Hematopoietic multipotent progenitor cell treated with erythropoietin and hydrocortisone succinate and interleukin-3 and kit ligand, for 4 days (in vitro differentiated cells): ENCODE measurements around the gene DEFB110.

Experiments used
- DNase-seq: peaks from one replicate; pipeline ENCODE4 v3.0.0-alpha.2; 2015

DEFB110 gene

DNA sequence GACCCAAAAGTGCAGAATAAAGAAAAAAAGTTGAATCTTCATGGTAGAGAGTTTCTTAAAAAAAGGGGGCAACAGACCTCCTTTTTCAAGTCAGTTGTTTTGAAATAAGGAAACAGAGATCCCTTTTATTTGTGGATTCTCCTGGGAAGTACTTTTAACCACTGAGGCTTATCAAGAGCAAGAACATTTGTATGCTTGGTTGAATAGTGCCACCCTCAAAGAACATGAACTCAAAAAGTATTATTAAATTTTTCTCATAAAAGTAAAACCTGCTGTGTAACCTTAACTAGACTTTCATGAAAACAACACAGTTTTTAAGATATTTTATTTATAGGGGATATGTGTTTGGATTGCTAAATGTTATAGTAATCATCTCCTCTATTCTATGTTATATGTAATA is at the start of gene DEFB110:
DEFB110 (minus strand) TSS at position 101 of the 400 bp plus-strand sequence; CDS start at position 42, 59 bp downstream.
- DNase-seq, result no peak

DNA sequence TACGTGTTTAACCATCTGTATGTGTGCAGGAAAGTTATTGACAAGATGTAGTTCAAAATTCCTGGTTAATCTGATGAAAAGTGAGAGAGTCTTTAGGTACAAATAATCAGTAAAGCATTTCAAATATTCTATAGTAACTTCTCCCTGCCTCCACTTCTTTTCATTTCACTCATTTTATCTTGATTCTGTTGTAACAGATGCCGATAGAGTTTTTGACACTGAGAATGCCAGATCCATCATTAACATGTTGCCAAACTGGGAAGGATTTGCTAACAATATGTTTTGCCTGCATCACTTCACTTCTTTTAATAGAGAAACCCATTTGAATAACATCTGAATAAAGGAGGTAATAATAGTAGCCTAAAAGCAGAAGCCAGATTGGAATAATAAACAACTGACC is 48.3 kb upstream of the DEFB110 start:
- DNase-seq, result no peak

DNA sequence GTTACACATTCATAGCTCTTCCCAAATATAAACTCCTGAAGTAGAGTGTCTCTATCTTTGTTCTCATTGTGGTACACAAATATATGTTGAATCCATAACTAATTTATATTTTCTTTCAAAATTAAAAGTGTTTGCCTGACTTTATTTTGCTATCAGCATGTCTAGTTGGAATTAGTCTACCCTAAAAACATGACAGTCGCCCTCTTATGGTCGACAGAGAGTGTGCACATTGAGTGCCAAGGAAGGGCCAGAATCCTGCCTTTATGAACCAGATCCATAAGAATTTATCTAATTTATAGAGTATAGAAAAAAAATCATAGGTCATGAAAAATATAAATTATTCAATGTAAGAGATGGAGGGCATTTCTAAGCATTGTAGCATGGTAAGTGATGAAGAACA is 40.3 kb upstream of the DEFB110 start:
- peak; percentile 17 for DNase-seq

DNA sequence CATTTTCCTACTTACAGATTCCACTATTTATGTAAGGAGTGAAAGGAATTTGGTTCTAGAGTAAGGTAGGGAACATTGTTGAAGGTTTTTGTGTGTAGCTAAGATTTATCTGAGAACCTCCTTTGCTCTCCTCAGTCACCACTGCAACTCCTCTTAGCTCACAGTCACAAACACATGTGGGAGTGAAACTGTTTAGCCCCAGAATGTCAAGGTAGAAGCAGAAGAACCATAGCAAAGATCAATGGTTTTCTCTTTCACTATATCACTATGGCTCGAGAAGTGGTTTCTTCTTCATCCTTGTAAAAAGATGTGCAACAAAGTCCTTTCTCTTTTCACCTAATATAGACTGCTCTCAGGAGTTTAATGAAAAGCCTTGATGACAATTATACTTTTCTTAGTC is 34.4 kb upstream of the DEFB110 start:
- no peak for DNase-seq

DNA sequence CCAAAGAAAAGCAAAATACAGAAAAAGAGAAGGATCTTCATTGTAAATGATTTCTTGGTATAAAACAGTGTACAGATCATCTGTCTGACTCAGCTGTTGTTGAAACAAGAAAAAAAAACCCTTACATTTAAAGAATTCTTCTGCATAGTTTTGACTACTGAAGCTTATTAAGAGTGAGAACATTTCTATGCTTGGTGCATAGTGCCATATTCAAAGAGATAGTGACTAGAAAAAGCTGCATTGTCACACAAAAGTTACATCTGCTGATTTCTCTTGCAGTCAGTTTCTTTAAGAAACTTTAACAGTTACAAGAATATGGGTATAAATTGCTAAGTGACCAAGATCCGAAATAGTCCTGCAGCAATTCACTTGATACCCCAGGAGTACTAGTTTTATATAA is 28.0 kb upstream of the DEFB110 start, which contains the start of gene DEFB112:
DEFB112 (minus strand) TSS at position 101 of the 400 bp plus-strand sequence; CDS start at position 41, 60 bp downstream.
- no peak for DNase-seq

DNA sequence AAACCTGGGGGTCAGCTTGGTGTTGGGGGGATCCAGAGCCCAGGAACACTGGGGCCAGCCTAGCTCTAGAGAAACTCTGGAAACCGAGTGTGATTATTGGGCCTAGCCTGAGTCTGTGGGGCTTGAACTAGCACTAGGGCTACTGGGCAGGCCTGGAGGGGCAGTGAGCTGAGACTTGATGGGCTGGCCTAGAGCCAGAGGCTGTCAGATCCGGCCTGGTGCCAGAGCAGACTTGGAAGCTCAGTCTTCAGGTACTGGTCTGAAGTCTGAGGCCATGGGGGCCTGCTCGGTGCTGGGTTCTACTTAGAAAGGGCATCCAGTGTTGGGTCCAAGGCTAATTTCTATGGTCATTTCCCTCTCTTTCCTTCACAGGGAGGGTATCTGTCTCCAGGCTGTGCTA is 25.2 kb upstream of the DEFB110 start:
- no peak for DNase-seq

DNA sequence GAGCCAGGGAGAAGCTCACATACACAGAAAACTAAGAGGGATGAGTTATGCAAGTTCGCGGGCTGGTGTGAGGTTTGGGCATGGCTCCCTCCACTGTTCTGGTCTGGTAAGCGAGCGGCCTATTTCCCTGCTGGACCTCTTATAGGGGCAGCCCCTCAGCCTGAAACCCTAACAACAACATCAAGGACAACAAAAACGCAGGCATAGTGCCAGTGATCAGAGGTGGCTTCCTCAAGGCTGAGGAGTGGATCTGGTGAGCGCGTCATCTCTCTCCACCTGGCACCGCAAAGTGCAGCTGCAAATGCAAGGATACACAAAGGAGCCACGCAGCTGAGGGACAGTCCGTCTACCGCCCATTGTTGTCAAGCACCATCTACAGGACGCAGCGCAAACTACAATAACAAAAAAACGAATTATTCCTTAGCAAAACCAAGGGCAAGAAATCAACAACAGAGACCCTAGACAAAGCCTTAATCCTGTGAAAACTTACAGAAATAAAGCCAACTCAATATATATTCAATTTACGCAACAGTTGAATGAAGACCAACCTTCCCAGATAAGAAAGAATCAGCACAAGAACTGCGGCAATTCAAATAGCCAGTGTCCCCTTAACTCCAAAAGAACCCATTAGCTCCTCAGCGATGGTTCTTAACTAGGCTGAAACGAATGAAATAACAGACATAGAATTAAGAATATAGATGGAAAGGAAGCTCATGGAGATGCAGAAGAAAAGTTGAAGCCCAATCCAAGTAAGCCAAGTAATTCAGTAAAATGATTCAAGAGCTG is 9.2 kb upstream of the DEFB110 start:
- DNase-seq, result peak; percentile 57

DNA sequence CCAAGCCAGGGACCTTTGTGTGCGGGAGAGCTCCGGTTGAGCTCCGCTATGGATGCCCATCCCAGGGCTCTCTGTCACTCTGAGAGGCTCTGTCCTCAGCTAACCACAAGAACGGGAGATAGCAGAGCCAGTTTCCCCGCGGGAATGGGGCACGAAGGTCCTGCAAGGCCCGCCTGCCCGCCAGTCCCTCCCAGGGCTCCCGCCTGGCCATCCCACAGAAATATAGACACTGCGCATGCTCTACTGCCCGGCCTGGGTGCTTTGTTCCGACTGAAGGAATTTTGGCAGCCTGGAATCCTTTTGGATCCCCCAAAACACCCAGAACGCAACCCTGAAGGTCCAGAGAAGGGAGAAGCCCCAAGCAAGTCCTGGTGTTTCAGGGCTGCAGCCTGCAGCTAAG is 8.6 kb upstream of the DEFB110 start:
- DNase-seq, result no peak

DNA sequence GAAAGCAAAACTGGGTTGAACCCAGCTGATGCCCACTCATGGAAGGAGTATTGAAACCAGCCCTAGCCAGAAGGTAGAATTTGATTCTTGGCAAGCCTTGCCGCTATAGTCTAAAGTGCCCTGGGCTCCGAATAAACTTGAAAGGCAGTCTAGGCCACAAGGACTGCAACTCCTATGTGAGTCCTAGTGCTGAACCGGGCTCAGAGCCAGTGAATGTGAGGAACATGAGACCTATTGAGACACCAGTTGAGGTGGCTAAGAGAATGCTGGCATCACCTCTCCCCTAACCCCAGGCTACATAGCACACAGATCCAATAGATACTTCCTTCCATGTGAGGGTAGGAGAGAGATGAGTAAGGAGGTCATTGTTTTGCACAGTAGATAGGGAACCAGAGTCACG is 3.5 kb upstream of the DEFB110 start:
- DNase-seq, result no peak

DNA sequence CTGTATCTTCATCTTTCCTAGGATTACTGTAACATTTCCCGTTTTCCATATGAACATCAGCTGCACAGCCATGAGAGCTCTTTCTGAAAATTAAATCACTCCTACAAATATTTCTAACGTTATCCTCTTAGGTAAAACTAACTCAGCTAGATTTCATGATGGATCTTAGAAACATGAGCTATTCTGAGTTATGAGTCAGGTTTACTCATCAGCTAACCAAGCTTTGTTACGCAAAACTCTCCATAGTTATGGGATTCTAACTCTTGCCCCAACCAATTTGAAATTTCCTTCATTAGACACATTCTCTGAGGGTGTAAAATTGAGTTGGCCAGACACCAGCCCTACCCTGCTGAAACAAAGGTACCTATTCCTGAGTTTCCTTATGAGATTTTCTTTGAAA is 14.0 kb downstream of the DEFB110 start:
- no peak for DNase-seq

DNA sequence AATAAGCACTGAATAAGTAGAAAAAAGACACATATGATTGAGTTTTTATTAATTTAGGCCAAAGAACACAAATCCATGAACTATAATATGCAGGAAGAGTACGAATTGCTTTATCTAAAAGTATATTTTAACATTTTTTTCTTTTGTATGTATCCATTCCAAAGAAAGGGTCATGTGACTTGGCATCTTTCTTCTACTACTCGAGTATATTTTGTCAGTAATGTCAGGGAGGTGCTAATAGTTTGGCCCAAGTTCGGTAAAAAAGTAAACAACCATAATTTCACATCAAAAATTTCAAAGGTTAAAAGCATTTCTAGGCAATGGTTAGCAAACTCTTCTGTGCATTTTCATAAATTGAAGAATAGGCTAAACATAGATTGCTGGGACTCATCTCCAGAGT is 18.7 kb downstream of the DEFB110 start:
- DNase-seq, result no peak

DNA sequence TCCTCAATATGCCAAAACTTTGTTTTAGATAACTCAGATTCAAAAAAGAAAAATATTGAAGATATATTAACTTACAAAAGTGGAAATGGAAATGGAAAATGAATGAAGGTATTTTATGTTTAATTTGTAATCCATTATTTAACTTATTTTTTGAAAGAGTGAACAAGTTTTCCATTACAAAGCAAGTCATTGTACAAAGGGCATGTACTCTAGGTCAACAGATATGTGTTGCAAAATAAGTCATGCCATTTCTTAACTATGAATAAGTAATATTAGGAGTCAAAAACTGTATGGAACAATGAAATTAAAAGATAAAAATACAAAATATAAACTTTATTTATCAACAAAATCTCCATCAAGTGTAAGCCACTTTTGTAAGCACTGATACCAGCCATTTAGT is 26.5 kb downstream of the DEFB110 start:
- no peak for DNase-seq

DNA sequence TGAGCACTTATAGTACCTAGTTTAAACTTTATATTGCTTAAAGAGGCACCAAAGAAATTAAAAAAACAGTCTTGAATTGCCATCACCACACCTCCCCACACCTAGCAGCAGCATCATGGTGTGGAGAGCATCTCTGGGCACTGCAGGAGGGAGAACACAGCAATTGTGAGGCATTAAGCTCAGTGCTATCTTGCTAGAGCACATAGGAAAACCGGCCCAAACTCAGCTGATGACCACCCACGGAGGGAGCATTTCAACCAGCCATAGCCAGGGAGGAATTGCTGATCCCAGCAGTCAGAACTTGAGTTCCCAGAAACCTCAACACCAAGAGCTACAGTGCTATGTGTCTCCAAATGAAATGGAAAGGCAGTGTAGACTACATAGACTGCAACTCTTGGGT is 32.9 kb downstream of the DEFB110 start:
- DNase-seq, result no peak

DNA sequence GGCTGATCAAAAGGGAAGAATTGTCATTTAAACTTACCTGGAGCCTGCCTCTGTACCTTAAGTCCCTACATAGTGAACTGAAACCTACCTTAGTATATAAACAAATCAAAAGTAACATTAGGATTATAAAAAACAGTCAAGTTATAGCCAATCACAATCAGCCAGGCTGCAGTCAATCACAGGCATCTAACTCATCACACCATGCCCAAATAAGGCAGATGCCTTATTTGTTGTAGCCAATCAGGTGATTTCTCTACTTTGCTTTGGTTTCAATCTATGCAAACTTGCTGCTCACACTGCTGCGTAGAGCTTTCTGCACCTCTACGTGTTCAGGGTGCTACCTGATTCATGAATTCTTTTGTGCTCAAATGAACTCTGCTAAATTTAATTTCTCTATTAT is 34.0 kb downstream of the DEFB110 start:
- DNase-seq, result no peak

DNA sequence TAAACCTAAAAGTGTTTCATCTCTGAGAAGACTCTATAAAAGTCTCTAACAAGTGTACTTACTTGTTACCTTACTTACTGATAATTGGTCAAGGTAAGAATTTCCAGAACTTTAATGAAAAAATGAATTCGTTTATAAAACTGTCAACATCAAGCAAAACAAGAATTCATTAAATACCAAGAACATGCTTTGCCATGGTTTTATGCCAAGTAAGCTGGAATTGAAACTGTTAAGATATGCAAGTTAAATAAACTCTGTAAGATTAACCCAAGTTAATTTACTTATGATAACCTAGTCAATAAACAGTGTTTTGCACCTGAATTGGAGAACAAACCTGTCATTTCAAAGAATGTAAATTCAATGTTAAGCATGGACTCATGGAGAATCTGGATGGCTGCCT is 35.2 kb downstream of the DEFB110 start:
- no peak for DNase-seq

DNA sequence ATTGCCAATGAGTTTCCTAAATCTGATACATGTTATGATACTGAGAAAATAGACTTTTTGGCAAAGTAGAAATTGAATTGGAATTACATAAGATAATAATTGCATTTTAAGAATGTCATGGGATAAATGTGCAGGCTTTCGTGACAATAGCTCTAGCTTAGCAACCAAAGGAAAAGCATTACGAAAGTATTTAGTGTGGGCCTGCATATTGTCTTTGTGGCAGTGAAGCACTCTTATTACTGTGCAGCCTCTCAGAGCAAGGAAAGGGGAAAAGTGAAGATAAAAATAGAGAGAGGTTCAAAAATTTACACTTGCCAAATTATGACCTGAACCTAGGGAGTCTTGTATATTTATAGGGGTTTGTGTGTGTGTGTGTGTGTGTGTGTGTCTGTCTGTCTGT is 39.7 kb downstream of the DEFB110 start:
- DNase-seq, result no peak

DNA sequence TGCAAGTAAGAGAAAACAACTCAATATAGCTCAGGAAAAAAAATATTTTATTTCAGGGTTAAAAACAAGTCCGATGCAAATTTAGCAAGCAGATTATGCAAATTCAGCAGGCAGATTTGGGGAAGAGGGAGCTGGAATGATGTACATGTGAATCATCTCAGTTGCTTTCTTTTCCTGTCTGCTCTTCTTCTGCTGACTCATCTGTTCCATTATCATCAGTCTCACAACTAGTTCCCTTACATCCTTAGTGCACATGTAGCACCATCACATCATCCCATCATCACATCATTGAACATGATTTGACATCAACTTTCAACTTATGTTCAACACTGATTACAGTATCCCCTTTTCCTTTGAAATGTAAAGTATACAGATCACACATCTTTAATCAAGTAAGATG is 40.9 kb downstream of the DEFB110 start:
- no peak for DNase-seq

DNA sequence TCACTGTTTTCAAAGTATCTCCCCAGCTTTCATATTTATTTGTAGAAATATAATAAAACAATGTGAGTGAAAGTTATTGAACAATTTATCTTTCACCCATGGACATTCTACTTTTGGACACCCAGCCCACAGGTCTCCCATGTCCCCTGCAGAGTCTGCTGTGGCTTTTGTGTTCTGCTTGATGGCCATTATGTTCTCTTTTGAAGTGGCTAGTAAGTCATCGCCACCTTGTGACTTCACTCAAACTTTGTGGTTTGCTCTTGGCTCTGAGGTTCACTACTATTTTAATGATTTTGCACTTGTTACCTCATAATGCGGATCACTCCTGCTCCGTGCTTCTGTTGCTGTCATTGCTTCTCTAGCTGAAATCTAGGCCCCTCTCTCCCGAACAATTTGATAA is 42.2 kb downstream of the DEFB110 start:
- DNase-seq, result no peak

DNA sequence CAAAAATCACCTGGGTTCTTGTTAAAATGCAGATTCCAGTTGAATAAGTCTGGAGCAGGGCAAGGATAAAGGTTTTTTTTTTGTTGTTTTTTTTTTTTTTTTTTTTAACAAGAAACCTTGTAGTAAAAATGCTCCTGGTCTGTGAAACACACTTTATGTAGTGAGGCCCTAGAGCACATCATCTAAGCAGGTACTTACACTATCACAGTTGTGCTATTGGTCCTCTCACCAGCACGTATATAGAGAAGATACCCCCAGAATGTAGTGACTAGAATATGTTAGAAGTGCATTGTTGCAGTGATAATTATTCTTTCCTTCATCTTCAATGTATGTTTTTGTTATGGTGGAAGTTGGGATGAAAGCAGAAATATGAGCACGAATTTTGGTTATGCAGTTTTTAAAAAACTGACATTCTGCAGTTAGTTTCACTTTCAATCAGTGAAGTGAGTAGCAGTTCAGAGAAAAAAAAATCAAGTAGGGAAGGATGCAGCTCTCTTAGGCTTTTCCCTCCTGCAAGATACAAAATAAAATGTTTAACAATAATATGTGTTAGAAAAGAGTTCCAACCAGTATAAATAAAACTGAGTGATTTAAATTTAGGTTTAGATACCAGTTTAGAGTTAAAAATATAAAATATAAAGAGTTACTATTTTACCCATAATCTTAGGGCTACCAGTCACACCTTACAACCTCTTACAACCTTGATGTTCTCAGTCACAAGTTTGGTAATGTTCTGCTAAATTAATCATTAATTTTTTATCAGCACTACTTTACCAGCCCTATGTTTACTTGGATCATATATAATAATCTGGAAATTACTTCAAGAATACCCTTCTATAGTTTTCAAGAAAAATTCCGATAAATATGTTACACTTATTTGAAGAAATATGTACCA is 43.2 kb downstream of the DEFB110 start:
- no peak for DNase-seq

DNA sequence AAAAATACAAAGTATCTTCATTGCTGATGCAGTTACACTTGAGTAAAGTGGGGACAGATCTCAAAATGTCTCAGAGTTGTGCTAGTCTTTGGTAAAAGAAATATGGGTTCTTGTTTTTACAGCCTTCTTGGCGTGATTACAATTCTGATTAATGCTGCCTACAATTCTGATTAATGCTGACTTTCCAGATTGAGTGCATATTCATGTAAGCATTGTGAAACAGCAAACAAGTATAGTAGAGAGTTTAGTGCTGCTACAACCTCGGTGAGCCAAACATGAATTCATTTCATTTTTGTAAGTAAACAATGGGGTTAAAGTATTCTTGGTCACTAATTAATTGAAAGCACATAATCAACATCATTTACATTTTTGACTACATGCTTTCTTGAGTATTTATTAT is 52.2 kb downstream of the DEFB110 start, which contains the start of gene DEFB113:
DEFB113 (minus strand) TSS at position 21 of the 400 bp plus-strand sequence; CDS start at position 21, 0 bp downstream.
- DNase-seq, result no peak
